Neural cell (in vitro differentiated cells): Measurements from ENCODE around the gene NOS1AP. TPM values are rescaled to one million over a fixed set of nuclear protein-coding genes. Genes with fewer than 3 reads are reported as not detected.

Experiments used
- H2AFZ ChIP-seq: fragments of 200-600, 300-800 bp; sonication (generic), shearing (Covaris generic); 2 replicates; pipeline ENCODE4 v1.6.0; 2014; ENCODE audit warnings: low read depth, mild to moderate bottlenecking, antibody characterized with exemption, low read length, moderate library complexity
- H3F3A ChIP-seq: fragments of 200-600 bp; shearing (Covaris generic); 2 replicates; pipeline ENCODE4 v1.6.1; 2016; ENCODE audit warnings: mild to moderate bottlenecking, moderate library complexity, mixed read lengths, antibody characterized with exemption, low read length; ENCODE audit not compliant: insufficient read depth, poor library complexity, severe bottlenecking
- H3K27ac ChIP-seq: fragments of 200-600, 300-800 bp; sonication (generic), shearing (Covaris generic); 2 replicates; pipeline ENCODE4 v1.5.1; 2014; ENCODE audit warnings: mild to moderate bottlenecking, low read length, moderate library complexity
- H3K27me3 ChIP-seq: fragments of 300-800, 200-600 bp; sonication (generic), shearing (Covaris generic); 2 replicates; pipeline ENCODE4 v1.6.0; 2014; ENCODE audit warnings: mild to moderate bottlenecking, low read depth, low read length, moderate library complexity; ENCODE audit not compliant: insufficient read depth
- H3K36me3 ChIP-seq: fragments of 300-800, 200-600 bp; sonication (generic), shearing (Covaris generic); 2 replicates; pipeline ENCODE4 v1.5.1; 2014; ENCODE audit warnings: mild to moderate bottlenecking, antibody characterized with exemption, low read length, moderate library complexity; ENCODE audit not compliant: insufficient read depth
- H3K4me2 ChIP-seq: fragments of 300-800, 200-600 bp; sonication (generic), shearing (Covaris generic); 2 replicates; pipeline ENCODE4 v1.6.0; 2014; ENCODE audit warnings: mild to moderate bottlenecking, low read length
- H3K4me3 ChIP-seq: fragments of 300-800, 200-600 bp; sonication (generic), shearing (Covaris generic); 2 replicates; pipeline ENCODE4 v1.5.1; 2014; ENCODE audit warnings: mild to moderate bottlenecking, low read length, moderate library complexity
- H3K79me2 ChIP-seq: fragments of 200-600 bp; shearing (Covaris generic); replicated peaks from 2 replicates; pipeline ENCODE4 v1.6.0; 2014; ENCODE audit warnings: mild to moderate bottlenecking, low read length, moderate library complexity; ENCODE audit not compliant: insufficient read depth
- H3K9ac ChIP-seq: fragments of 300-800, 200-600 bp; sonication (generic), shearing (Covaris generic); 2 replicates; pipeline ENCODE4 v1.6.1; 2016; ENCODE audit warnings: mild to moderate bottlenecking, low read length, mixed read lengths
- H3K9me2 ChIP-seq: fragments of 200-600 bp; shearing (Covaris generic); 2 replicates; pipeline ENCODE4 v1.6.1; 2016; ENCODE audit warnings: mild to moderate bottlenecking, low read length, mixed read lengths; ENCODE audit not compliant: insufficient read depth
- H3K9me3 ChIP-seq: fragments of 200-600, 300-800 bp; sonication (generic), shearing (Covaris generic); 2 replicates; pipeline ENCODE4 v1.6.1; 2016; ENCODE audit warnings: mild to moderate bottlenecking, mixed run types, low read length, moderate library complexity, mixed read lengths
- H4K20me1 ChIP-seq: fragments of 200-600 bp; shearing (Covaris generic); 2 replicates; pipeline ENCODE4 v1.6.1; 2016; ENCODE audit warnings: mild to moderate bottlenecking, mixed run types; ENCODE audit not compliant: insufficient read depth
- EP300 ChIP-seq: fragments of 450-650 bp; conservative IDR thresholded peaks from 2 replicates; pipeline ENCODE4 v1.6.1; 2014; ENCODE audit warnings: antibody characterized with exemption, mild to moderate bottlenecking, moderate library complexity; ENCODE audit not compliant: poor library complexity, severe bottlenecking
- EZH2 ChIP-seq: fragments of 200-600, 300-800 bp; shearing (Covaris generic), sonication (generic); IDR thresholded peaks from 2 replicates; pipeline ENCODE4 v1.6.1; 2014; ENCODE audit warnings: antibody characterized with exemption, low read length, borderline replicate concordance, mild to moderate bottlenecking; ENCODE audit not compliant: insufficient read depth, poor library complexity, severe bottlenecking
- MXI1 ChIP-seq: fragments of 450-650 bp; conservative IDR thresholded peaks from 2 replicates; pipeline ENCODE4 v1.6.1; 2014; ENCODE audit warnings: antibody characterized with exemption, mild to moderate bottlenecking; ENCODE audit not compliant: poor library complexity, severe bottlenecking
- POLR2AphosphoS5 ChIP-seq: IDR thresholded peaks from 2 replicates; pipeline ENCODE4 v1.6.1; 2012
- RAD21 ChIP-seq: fragments of 450-650 bp; conservative IDR thresholded peaks from 2 replicates; pipeline ENCODE4 v1.6.1; 2014; ENCODE audit warnings: antibody characterized with exemption, mild to moderate bottlenecking, moderate library complexity
- SMC3 ChIP-seq: fragments of 450-650 bp; conservative IDR thresholded peaks from 2 replicates; pipeline ENCODE4 v1.6.1; 2014; ENCODE audit warnings: antibody characterized with exemption, mild to moderate bottlenecking, moderate library complexity; ENCODE audit not compliant: poor library complexity
- TAF1 ChIP-seq: IDR thresholded peaks from 2 replicates; pipeline ENCODE4 v1.6.1; 2012; ENCODE audit warnings: low read depth
- polyA plus RNA-seq: library from polyadenylated mRNA; depleted of rRNA; stranded (reverse); fragments of >200 nt; gene quantifications from 2 replicates; pipeline ENCODE4 v1.2.3, GENCODE V29; 2014
- TF ChIP-seq, protein P1 (sequence below): IDR thresholded peaks from 2 replicates; pipeline ENCODE4 v1.6.1; 2012; ENCODE audit warnings: borderline replicate concordance
- TF ChIP-seq, protein P2 (sequence below): fragments of 450-650 bp; IDR thresholded peaks from 2 replicates; pipeline ENCODE4 v1.5.1; 2014; ENCODE audit warnings: antibody characterized with exemption, mild to moderate bottlenecking, moderate library complexity; ENCODE audit not compliant: poor library complexity, severe bottlenecking

Gene NOS1AP
- polyA plus RNA-seq, 1 donor from 2014 or later, result 5.3 TPM

DNA sequence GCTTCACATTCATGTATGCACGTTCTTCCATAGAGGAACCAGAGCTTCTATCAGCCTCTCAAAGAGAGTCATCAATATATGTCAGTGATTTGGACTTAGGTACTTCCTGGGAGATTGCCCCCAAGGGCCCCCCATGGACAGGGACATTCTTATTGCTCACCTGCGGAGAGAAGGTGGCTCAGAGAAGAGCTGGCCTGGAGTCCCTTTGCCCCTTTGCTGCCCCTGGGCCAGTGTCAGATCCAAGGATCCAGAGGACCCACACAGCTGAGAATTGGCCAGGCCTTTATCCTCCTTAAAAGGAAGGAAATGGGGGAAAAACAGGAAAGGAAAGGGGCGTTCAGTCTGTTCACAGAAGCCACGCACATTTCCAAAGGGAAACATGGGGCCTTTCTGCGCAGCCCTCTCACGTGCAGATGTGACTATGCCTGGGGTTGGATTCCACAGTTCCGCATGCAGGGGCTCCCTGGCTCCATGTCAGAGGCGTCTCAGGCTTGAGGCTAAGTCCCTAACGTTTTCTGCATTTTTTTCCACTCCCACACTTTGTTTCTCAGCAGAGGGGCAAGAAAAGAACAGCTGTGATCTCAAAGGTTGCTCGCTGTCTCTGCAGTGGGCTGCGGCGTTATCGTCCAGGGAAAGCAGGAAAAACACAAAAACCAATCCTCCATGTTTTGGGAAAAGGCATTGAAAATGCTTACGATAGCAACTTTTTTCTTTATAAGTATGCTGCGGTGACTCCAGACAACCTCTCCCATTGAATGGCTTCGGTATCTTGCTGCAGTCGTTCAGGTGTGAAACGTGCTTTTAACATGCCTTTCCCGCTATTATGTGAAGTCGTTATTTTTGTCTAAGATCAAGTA lies 318.0 kb downstream of the NOS1AP start:
- H4K20me1 ChIP-seq, result no peaks in the 10 kb centered on the region
- TF ChIP-seq TAF1 (no peak), EP300 (no peak), RAD21 (no peak), MXI1 (no peak), POLR2AphosphoS5 (no peak), SMC3 (no peak), EZH2 (no peak)
- TF ChIP-seq, protein P1, sequence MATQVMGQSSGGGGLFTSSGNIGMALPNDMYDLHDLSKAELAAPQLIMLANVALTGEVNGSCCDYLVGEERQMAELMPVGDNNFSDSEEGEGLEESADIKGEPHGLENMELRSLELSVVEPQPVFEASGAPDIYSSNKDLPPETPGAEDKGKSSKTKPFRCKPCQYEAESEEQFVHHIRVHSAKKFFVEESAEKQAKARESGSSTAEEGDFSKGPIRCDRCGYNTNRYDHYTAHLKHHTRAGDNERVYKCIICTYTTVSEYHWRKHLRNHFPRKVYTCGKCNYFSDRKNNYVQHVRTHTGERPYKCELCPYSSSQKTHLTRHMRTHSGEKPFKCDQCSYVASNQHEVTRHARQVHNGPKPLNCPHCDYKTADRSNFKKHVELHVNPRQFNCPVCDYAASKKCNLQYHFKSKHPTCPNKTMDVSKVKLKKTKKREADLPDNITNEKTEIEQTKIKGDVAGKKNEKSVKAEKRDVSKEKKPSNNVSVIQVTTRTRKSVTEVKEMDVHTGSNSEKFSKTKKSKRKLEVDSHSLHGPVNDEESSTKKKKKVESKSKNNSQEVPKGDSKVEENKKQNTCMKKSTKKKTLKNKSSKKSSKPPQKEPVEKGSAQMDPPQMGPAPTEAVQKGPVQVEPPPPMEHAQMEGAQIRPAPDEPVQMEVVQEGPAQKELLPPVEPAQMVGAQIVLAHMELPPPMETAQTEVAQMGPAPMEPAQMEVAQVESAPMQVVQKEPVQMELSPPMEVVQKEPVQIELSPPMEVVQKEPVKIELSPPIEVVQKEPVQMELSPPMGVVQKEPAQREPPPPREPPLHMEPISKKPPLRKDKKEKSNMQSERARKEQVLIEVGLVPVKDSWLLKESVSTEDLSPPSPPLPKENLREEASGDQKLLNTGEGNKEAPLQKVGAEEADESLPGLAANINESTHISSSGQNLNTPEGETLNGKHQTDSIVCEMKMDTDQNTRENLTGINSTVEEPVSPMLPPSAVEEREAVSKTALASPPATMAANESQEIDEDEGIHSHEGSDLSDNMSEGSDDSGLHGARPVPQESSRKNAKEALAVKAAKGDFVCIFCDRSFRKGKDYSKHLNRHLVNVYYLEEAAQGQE, result no peak
- TF ChIP-seq, protein P2, sequence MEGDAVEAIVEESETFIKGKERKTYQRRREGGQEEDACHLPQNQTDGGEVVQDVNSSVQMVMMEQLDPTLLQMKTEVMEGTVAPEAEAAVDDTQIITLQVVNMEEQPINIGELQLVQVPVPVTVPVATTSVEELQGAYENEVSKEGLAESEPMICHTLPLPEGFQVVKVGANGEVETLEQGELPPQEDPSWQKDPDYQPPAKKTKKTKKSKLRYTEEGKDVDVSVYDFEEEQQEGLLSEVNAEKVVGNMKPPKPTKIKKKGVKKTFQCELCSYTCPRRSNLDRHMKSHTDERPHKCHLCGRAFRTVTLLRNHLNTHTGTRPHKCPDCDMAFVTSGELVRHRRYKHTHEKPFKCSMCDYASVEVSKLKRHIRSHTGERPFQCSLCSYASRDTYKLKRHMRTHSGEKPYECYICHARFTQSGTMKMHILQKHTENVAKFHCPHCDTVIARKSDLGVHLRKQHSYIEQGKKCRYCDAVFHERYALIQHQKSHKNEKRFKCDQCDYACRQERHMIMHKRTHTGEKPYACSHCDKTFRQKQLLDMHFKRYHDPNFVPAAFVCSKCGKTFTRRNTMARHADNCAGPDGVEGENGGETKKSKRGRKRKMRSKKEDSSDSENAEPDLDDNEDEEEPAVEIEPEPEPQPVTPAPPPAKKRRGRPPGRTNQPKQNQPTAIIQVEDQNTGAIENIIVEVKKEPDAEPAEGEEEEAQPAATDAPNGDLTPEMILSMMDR, result no peak
- no peak overlapping the region for H3K9ac ChIP-seq
- peaks cover 3% of the 10 kb centered on the region for H3F3A ChIP-seq
- H3K27ac ChIP-seq, result no peak overlapping the region
- no peak overlapping the region for H3K4me2 ChIP-seq
- no peaks in the 10 kb centered on the region for H3K27me3 ChIP-seq
- no peak overlapping the region for H3K4me3 ChIP-seq
- no peaks in the 10 kb centered on the region for H3K9me3 ChIP-seq
- no peak overlapping the region for H2AFZ ChIP-seq
- no peaks in the 10 kb centered on the region for H3K9me2 ChIP-seq
- H3K79me2 ChIP-seq, result no peaks in the 10 kb centered on the region
- H3K36me3 ChIP-seq, result peaks cover 8% of the 10 kb centered on the region

DNA sequence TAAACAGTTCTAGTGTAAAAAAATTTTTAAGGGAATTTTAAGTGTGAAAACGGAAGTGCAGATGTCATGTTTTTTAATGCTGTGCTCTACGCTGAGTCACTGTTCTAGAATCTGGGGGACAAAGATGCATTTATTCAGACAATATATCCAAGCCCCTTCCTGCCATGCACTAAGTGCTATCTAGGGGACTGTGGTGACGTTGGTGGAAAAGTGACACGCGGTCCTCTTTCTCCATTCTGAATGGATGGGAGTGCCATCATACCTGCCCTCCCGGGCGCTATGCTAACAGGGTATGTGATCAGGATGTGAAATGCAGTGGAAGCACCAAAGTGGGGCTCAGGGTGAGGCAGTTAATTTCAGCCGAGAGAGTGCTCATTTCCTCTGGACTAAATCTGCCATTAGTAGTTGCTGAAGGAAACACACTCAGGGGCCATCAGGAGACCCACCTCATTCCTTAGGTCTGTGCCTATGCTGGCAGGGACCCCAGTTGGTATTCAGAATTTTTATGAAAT lies 318.6 kb downstream of the NOS1AP start:
- Histone ChIP-seq H3K9ac (no peak overlapping the region), H3K27me3 (no peaks in the 10 kb centered on the region), H3F3A (peaks cover 3% of the 10 kb centered on the region), H3K27ac (no peak overlapping the region), H3K4me2 (no peak overlapping the region), H3K4me3 (no peak overlapping the region), H2AFZ (no peak overlapping the region), H3K36me3 (peaks cover 8% of the 10 kb centered on the region), H3K79me2 (no peaks in the 10 kb centered on the region), H3K9me2 (no peaks in the 10 kb centered on the region), H4K20me1 (no peaks in the 10 kb centered on the region), H3K9me3 (no peaks in the 10 kb centered on the region)
- TF ChIP-seq RAD21 (no peak), TAF1 (no peak), EZH2 (no peak), MXI1 (no peak)
- TF ChIP-seq, protein P2, result no peak
- TF ChIP-seq, protein P1, result no peak
